Mesothelial cell of epicardium (in vitro differentiated cells): ENCODE results near the gene PRSS37. TPM values are rescaled to one million over a fixed set of nuclear protein-coding genes. Genes with fewer than 3 reads are reported as not detected.

Source experiments
- DNase-seq, 2 experiments: peaks; one replicate each; pipeline ENCODE4 v3.0.0; 2021; ENCODE audit warnings: low spot score in 2 of 2; ENCODE audit not compliant: unreplicated experiment in 2 of 2
- H3K27ac Mint-ChIP-seq: 2 replicates; pipeline ENCODE4 v1.8.0; 2021; ENCODE audit warnings: mixed read lengths
- H3K27me3 Mint-ChIP-seq: 2 replicates; pipeline ENCODE4 v1.8.0; 2021; ENCODE audit warnings: low read depth, mixed read lengths
- H3K36me3 Mint-ChIP-seq: 2 replicates; pipeline ENCODE4 v1.8.0; 2021; ENCODE audit warnings: mixed read lengths
- H3K4me1 Mint-ChIP-seq: 2 replicates; pipeline ENCODE4 v1.8.0; 2021; ENCODE audit warnings: mixed read lengths
- H3K4me3 Mint-ChIP-seq: 2 replicates; pipeline ENCODE4 v1.8.0; 2021; ENCODE audit warnings: mild to moderate bottlenecking, moderate library complexity, mixed read lengths
- H3K9me3 Mint-ChIP-seq: 2 replicates; pipeline ENCODE4 v1.8.0; 2021; ENCODE audit warnings: mixed read lengths
- CTCF ChIP-seq: fragments of 200-600 bp; sonication (generic); IDR thresholded peaks from one replicate; pipeline ENCODE4 v1.5.0; 2021; ENCODE audit warnings: antibody characterized with exemption; ENCODE audit not compliant: unreplicated experiment
- total RNA-seq: library from RNA; stranded (reverse); gene quantifications from 3 replicates; pipeline ENCODE4 v1.2.1, GENCODE V29; 2021

The PRSS37 gene
- total RNA-seq, 1 donor from 2014 or later: not detected

- no peak for DNase-seq
- no peak overlapping the region for H3K4me3 Mint-ChIP-seq
- peaks cover 23% of the 10 kb centered on the region for H3K9me3 Mint-ChIP-seq
- no peak overlapping the region for H3K27ac Mint-ChIP-seq
- H3K4me1 Mint-ChIP-seq: peaks cover 7% of the 10 kb centered on the region
- H3K36me3 Mint-ChIP-seq: no peaks in the 10 kb centered on the region
- H3K27me3 Mint-ChIP-seq: peaks cover 1% of the 10 kb centered on the region
- no peak for TF ChIP-seq CTCF
Measured at GRCh38 chr7:141860207-141860606, 18.9 kb upstream of the PRSS37 start.

GRCh38 chr7:141847996-141848395 lies 6.7 kb upstream of the PRSS37 start:
- Mint-ChIP-seq H3K4me1 (no peaks in the 10 kb centered on the region), H3K4me3 (no peak overlapping the region), H3K27ac (no peak overlapping the region), H3K9me3 (peaks cover 36% of the 10 kb centered on the region), H3K36me3 (no peaks in the 10 kb centered on the region), H3K27me3 (no peaks in the 10 kb centered on the region)
- no peak for DNase-seq
- no peak for TF ChIP-seq CTCF

GRCh38 chr7:141844256-141844655 lies 3.0 kb upstream of the PRSS37 start:
- Mint-ChIP-seq H3K27ac (no peak overlapping the region), H3K36me3 (no peaks in the 10 kb centered on the region), H3K4me3 (no peak overlapping the region), H3K9me3 (peaks cover 7% of the 10 kb centered on the region), H3K4me1 (no peaks in the 10 kb centered on the region), H3K27me3 (no peaks in the 10 kb centered on the region)
- no peak for TF ChIP-seq CTCF
- no peak for DNase-seq

- Mint-ChIP-seq H3K27me3 (no peaks in the 10 kb centered on the region), H3K27ac (no peak overlapping the region), H3K36me3 (no peaks in the 10 kb centered on the region), H3K9me3 (no peaks in the 10 kb centered on the region), H3K4me1 (no peaks in the 10 kb centered on the region), H3K4me3 (no peak overlapping the region)
- no peak for DNase-seq
- TF ChIP-seq CTCF: no peak
Measured at GRCh38 chr7:141842904-141843303, 1.6 kb upstream of the PRSS37 start.

- no peaks in the 10 kb centered on the region for H3K9me3 Mint-ChIP-seq
- no peak for TF ChIP-seq CTCF
Measured at GRCh38 chr7:141840708-141841107, 577 bp downstream of the PRSS37 start.

GRCh38 chr7:141839256-141839655 lies 2.0 kb downstream of the PRSS37 start:
- TF ChIP-seq CTCF: no peak
- H3K9me3 Mint-ChIP-seq: no peaks in the 10 kb centered on the region
- DNase-seq: no peak
- H3K36me3 Mint-ChIP-seq: no peaks in the 10 kb centered on the region
- no peaks in the 10 kb centered on the region for H3K27me3 Mint-ChIP-seq
- no peaks in the 10 kb centered on the region for H3K4me1 Mint-ChIP-seq
- H3K4me3 Mint-ChIP-seq: no peak overlapping the region
- H3K27ac Mint-ChIP-seq: no peak overlapping the region

More at GRCh38 chr7:141840708-141841107, 577 bp downstream of the PRSS37 start:
- no peak for DNase-seq
- H3K27ac Mint-ChIP-seq: no peak overlapping the region
- no peak overlapping the region for H3K4me3 Mint-ChIP-seq
- no peaks in the 10 kb centered on the region for H3K4me1 Mint-ChIP-seq
- H3K36me3 Mint-ChIP-seq: no peaks in the 10 kb centered on the region
- H3K27me3 Mint-ChIP-seq: no peaks in the 10 kb centered on the region
